Neural progenitor cell (in vitro differentiated cells): ENCODE data around the gene EEIG1.

Experiments used
- EZH2 ChIP-seq: fragments of 200-600 bp; sonication (generic); IDR thresholded peaks from 2 replicates; pipeline ENCODE4 v1.6.1; 2017; ENCODE audit warnings: antibody characterized with exemption, mild to moderate bottlenecking, moderate library complexity
- TF ChIP-seq, protein P1 (sequence below): fragments of 200-600 bp; sonication (generic); IDR thresholded peaks from 2 replicates; pipeline ENCODE4 v1.5.1; 2017; ENCODE audit warnings: antibody characterized with exemption, mild to moderate bottlenecking

DNA sequence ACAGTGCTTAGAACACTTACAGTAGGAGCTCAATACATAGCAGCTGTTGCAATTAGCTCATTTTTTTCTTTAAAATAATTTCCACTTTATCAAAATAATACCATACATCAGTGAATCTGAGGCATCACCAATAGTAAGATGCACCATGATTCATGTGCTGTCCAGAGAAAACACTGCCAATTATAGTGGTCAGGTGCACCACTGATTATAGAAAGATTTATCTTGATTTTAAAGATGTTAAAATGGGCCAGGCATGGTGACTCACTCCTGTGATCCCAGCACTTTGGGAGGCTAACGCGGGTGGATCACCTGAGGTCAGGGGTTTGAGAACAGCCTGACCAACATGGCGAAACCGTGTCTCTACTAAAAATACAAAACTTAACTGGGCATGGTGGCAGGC, 46.9 kb upstream of the EEIG1 start:
- TF ChIP-seq, protein P1, sequence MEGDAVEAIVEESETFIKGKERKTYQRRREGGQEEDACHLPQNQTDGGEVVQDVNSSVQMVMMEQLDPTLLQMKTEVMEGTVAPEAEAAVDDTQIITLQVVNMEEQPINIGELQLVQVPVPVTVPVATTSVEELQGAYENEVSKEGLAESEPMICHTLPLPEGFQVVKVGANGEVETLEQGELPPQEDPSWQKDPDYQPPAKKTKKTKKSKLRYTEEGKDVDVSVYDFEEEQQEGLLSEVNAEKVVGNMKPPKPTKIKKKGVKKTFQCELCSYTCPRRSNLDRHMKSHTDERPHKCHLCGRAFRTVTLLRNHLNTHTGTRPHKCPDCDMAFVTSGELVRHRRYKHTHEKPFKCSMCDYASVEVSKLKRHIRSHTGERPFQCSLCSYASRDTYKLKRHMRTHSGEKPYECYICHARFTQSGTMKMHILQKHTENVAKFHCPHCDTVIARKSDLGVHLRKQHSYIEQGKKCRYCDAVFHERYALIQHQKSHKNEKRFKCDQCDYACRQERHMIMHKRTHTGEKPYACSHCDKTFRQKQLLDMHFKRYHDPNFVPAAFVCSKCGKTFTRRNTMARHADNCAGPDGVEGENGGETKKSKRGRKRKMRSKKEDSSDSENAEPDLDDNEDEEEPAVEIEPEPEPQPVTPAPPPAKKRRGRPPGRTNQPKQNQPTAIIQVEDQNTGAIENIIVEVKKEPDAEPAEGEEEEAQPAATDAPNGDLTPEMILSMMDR = no peak
- TF ChIP-seq EZH2 = no peak
